IMR-90 (cell line): Measurements from ENCODE around the gene TMEM117. TPM values are rescaled to one million over a fixed set of nuclear protein-coding genes. Genes with fewer than 3 reads are reported as not detected.

Experiments used
- ATAC-seq: fragments of 200-7000 bp; cut with Tn5 transposase; 2 replicates; pipeline ENCODE4 v1.9.1; 2020; ENCODE audit warnings: low read depth, mild to moderate bottlenecking, moderate library complexity
- BruUV-seq: library from RNA; stranded (reverse); fragments of 400-500 nt; replicated peaks from 2 replicates; lab custom pipeline; 2021; lab: Mats Ljungman, UMichigan
- CTCF ChIA-PET: fragments of 300-600 bp; formaldehyde crosslinking; extraction: SDS; loops from one replicate; lab custom pipeline; 2021; ENCODE audit warnings: antibody characterized with exemption; lab: Yijun Ruan, JAX
- POLR2A ChIA-PET: fragments of 300-600 bp; sonication (Branson Sonifier 250); formaldehyde crosslinking; loops from one replicate; lab custom pipeline; 2022; ENCODE audit warnings: antibody characterized with exemption; ENCODE audit not compliant: unreplicated experiment; lab: Charles Lee
- DNase-seq: peaks from one replicate; pipeline ENCODE4 v3.0.0; 2013
- H2AFZ ChIP-seq: replicated peaks from 2 replicates; pipeline ENCODE3; 2013; ENCODE audit warnings: low read length, mild to moderate bottlenecking; ENCODE audit not compliant: poor library complexity
- H2AK5ac ChIP-seq: 2 replicates; pipeline ENCODE4 v1.6.1; 2013; ENCODE audit warnings: low read depth, low read length, inconsistent platforms
- H2AK9ac ChIP-seq: replicated peaks from 2 replicates; pipeline ENCODE3; 2013; ENCODE audit warnings: mild to moderate bottlenecking, low read depth, low read length, moderate library complexity; ENCODE audit not compliant: poor library complexity
- H2BK120ac ChIP-seq: 2 replicates; pipeline ENCODE4 v1.6.1; 2013; ENCODE audit warnings: low read depth, low read length, inconsistent platforms
- H2BK15ac ChIP-seq: 3 replicates; pipeline ENCODE4 v1.6.1; 2013; ENCODE audit warnings: low read depth, low read length, inconsistent platforms
- H2BK20ac ChIP-seq: 2 replicates; pipeline ENCODE4 v1.6.1; 2013; ENCODE audit warnings: low read depth, mild to moderate bottlenecking, inconsistent platforms, low read length, moderate library complexity
- H2BK5ac ChIP-seq: 2 replicates; pipeline ENCODE4 v1.6.1; 2013; ENCODE audit warnings: mild to moderate bottlenecking, low read depth, low read length, inconsistent platforms; ENCODE audit not compliant: poor library complexity, severe bottlenecking
- H3K14ac ChIP-seq: replicated peaks from 2 replicates; pipeline ENCODE4 v1.6.1; 2013; ENCODE audit warnings: low read depth, low read length, inconsistent platforms
- H3K18ac ChIP-seq: 2 replicates; pipeline ENCODE4 v1.6.1; 2013; ENCODE audit warnings: low read depth, low read length, control low read depth
- H3K23ac ChIP-seq: 2 replicates; pipeline ENCODE4 v1.6.1; 2013; ENCODE audit warnings: low read depth, low read length, inconsistent platforms
- H3K27ac ChIP-seq: 2 replicates; pipeline ENCODE4 v1.5.1; 2013; ENCODE audit warnings: mild to moderate bottlenecking, control low read depth, low read length; ENCODE audit not compliant: insufficient read depth
- H3K27me3 ChIP-seq: 2 replicates; pipeline ENCODE4 v1.6.1; 2013; ENCODE audit warnings: low read length; ENCODE audit not compliant: control insufficient read depth, insufficient read depth
- H3K36me3 ChIP-seq: 2 replicates; pipeline ENCODE4 v1.6.1; 2013; ENCODE audit warnings: low read length, mixed read lengths; ENCODE audit not compliant: control insufficient read depth, insufficient read depth
- H3K4ac ChIP-seq: 2 replicates; pipeline ENCODE4 v1.6.1; 2013; ENCODE audit warnings: low read depth, low read length, inconsistent platforms
- H3K4me1 ChIP-seq: 2 replicates; pipeline ENCODE4 v1.6.1; 2013; ENCODE audit warnings: low read length, mixed read lengths; ENCODE audit not compliant: control insufficient read depth, insufficient read depth
- H3K4me2 ChIP-seq: 2 replicates; pipeline ENCODE4 v1.6.1; 2013; ENCODE audit warnings: low read depth, mild to moderate bottlenecking, control low read depth, low read length, moderate library complexity
- H3K4me3 ChIP-seq: 2 replicates; pipeline ENCODE4 v1.5.1; 2013; ENCODE audit warnings: low read depth, mild to moderate bottlenecking, control low read depth, low read length, moderate library complexity; ENCODE audit not compliant: insufficient read depth
- H3K56ac ChIP-seq: 2 replicates; pipeline ENCODE4 v1.6.1; 2013; ENCODE audit warnings: low read length, inconsistent platforms; ENCODE audit not compliant: insufficient read depth; ENCODE audit errors: extremely low read depth
- H3K79me1 ChIP-seq, 2 experiments: 2 replicates each; pipeline ENCODE4 v1.6.1; 2013; ENCODE audit warnings: low read length in 2 of 2, inconsistent platforms in 1 of 2, low read depth in 1 of 2
- H3K9ac ChIP-seq: 2 replicates; pipeline ENCODE4 v1.6.1; 2013; ENCODE audit warnings: low read depth, low read length, control low read depth
- H3K9me1 ChIP-seq: 2 replicates; pipeline ENCODE4 v1.6.1; 2013; ENCODE audit warnings: low read length, inconsistent platforms; ENCODE audit not compliant: insufficient read depth
- H3K9me3 ChIP-seq: 2 replicates; pipeline ENCODE4 v1.6.1; 2013; ENCODE audit warnings: low read length; ENCODE audit not compliant: control insufficient read depth, insufficient read depth
- H4K20me1 ChIP-seq: 2 replicates; pipeline ENCODE4 v1.6.1; 2013; ENCODE audit warnings: low read length, inconsistent platforms; ENCODE audit not compliant: insufficient read depth
- H4K5ac ChIP-seq: 2 replicates; pipeline ENCODE4 v1.6.1; 2013; ENCODE audit warnings: mild to moderate bottlenecking, low read depth, low read length, control low read depth
- H4K8ac ChIP-seq, 2 experiments: 2 replicates each; pipeline ENCODE4 v1.6.1; 2013; ENCODE audit warnings: low read depth in 2 of 2, low read length in 2 of 2, control low read depth in 1 of 2, inconsistent platforms in 1 of 2
- H4K91ac ChIP-seq: 2 replicates; pipeline ENCODE4 v1.6.1; 2013; ENCODE audit warnings: low read depth, low read length, inconsistent platforms; ENCODE audit not compliant: insufficient read depth
- BHLHE40 ChIP-seq: fragments of 150-350 bp; IDR thresholded peaks from 2 replicates; pipeline ENCODE4 v1.6.1; 2016; ENCODE audit warnings: mild to moderate bottlenecking, low read depth, low read length
- CHD1 ChIP-seq: IDR thresholded peaks from 2 replicates; pipeline ENCODE4 v1.6.1; 2012; ENCODE audit warnings: low read depth, low read length, improper control_type of control experiment
- CTCF ChIP-seq: conservative IDR thresholded peaks from 2 replicates; pipeline ENCODE4 v1.5.1; 2012; ENCODE audit warnings: mild to moderate bottlenecking, low read depth, low read length, improper control_type of control experiment
- ELK1 ChIP-seq: fragments of 150-350 bp; IDR thresholded peaks from 2 replicates; pipeline ENCODE4 v1.6.1; 2016; ENCODE audit warnings: low read depth, mild to moderate bottlenecking, low read length, moderate library complexity, borderline replicate concordance
- FOS ChIP-seq: fragments of 150-350 bp; IDR thresholded peaks from 2 replicates; pipeline ENCODE4 v1.6.1; 2016; ENCODE audit warnings: low read depth, low read length
- MAFK ChIP-seq: IDR thresholded peaks from 2 replicates; pipeline ENCODE4 v1.6.1; 2012; ENCODE audit warnings: low read depth, low read length, improper control_type of control experiment
- MAZ ChIP-seq: IDR thresholded peaks from 2 replicates; pipeline ENCODE4 v1.6.1; 2012; ENCODE audit warnings: low read depth, mild to moderate bottlenecking, low read length, improper control_type of control experiment, moderate library complexity, borderline replicate concordance
- MXI1 ChIP-seq: IDR thresholded peaks from 2 replicates; pipeline ENCODE4 v1.6.1; 2012; ENCODE audit warnings: low read depth, mild to moderate bottlenecking, low read length, moderate library complexity, borderline replicate concordance
- NFE2L2 ChIP-seq: fragments of 150-350 bp; IDR thresholded peaks from 2 replicates; pipeline ENCODE4 v1.6.1; 2016; ENCODE audit warnings: low read depth, mild to moderate bottlenecking, low read length
- RAD21 ChIP-seq: IDR thresholded peaks from 2 replicates; pipeline ENCODE4 v1.6.1; 2012; ENCODE audit warnings: low read length, improper control_type of control experiment
- RCOR1 ChIP-seq: IDR thresholded peaks from 2 replicates; pipeline ENCODE4 v1.6.1; 2012; ENCODE audit warnings: mild to moderate bottlenecking, low read length, improper control_type of control experiment; ENCODE audit not compliant: insufficient replicate concordance
- RFX5 ChIP-seq: IDR thresholded peaks from 2 replicates; pipeline ENCODE4 v1.8.0; 2012; ENCODE audit warnings: low read depth, mild to moderate bottlenecking, low read length, moderate library complexity
- WGBS, 2 experiments: methylation state at CpG; one replicate each; pipeline versions ENCODE4 v1.1.5 to v1.1.7; 2013; ENCODE audit warnings: missing lambda C conversion rate in 2 of 2; ENCODE audit not compliant: insufficient read length in 1 of 2; ENCODE audit errors: extremely low coverage in 2 of 2; 5-methylcytosine and 5-hydroxymethylcytosine counted together
- dilution Hi-C: fragments of 300-500 bp; cut with HindIII; formaldehyde crosslinking; loops from one replicate; pipeline ENCODE4 v1.14.3; 2018; ENCODE audit warnings: low sequenced_read_pairs; ENCODE audit not compliant: unreplicated experiment
- in situ Hi-C: fragments of 300-500 bp; cut with MboI; formaldehyde crosslinking; loops from 3 replicates; pipeline ENCODE4 v1.14.3; 2019; ENCODE audit warnings: low sequenced_read_pairs, inconsistent platforms, mixed read lengths
- intact Hi-C: fragments of 100-400 bp; cut with micrococcal nuclease; formaldehyde crosslinking; loops from 2 replicates; pipeline ENCODE4 v1.10.0; 2022
- polyA plus RNA-seq, 3 experiments: library from polyadenylated mRNA; depleted of rRNA; stranded (reverse); fragments of >200 nt; gene quantifications; 2 replicates each; pipeline ENCODE4 v1.2.3, GENCODE V29; 2012; ENCODE audit warnings: low replicate concordance in 1 of 3
- total RNA-seq: library from RNA; depleted of rRNA; stranded (reverse); fragments of >200 nt; gene quantifications from 2 replicates; pipeline ENCODE4 v1.2.3, GENCODE V29; 2012
- TF ChIP-seq, protein P1 (sequence below): fragments of 150-350 bp; IDR thresholded peaks from 2 replicates; pipeline ENCODE4 v1.6.1; 2017; ENCODE audit warnings: mild to moderate bottlenecking, antibody characterized with exemption, low read length, low read depth

Gene TMEM117
- total and polyA plus RNA-seq, 2 of the 4 experiments (the other 2 are of a cell fraction) = 8.7 to 21.0 TPM

- no peak overlapping the region for H3K9ac ChIP-seq
- no peak overlapping the region for H3K18ac ChIP-seq
- no peaks in the 10 kb centered on the region for H3K27me3 ChIP-seq
- H2BK5ac ChIP-seq = no peak overlapping the region
- ChIA-PET POLR2A (no interaction called here), CTCF (interaction anchor here (0.7 kb wide), 1 partner anchor 28 kb away, joined by 3 read pairs; no protein-coding TSS in a partner anchor)
- H4K8ac ChIP-seq = no peak overlapping the region
- H3K4ac ChIP-seq = no peak overlapping the region
- intact Hi-C loops = no loop called here
- dilution Hi-C loops = no loop called here
- H3K14ac ChIP-seq = no peak overlapping the region
- H3K9me3 ChIP-seq = no peaks in the 10 kb centered on the region
- no peak for DNase-seq
- H2BK120ac ChIP-seq = no peak overlapping the region
- no peaks in the 10 kb centered on the region for H4K20me1 ChIP-seq
- H3K56ac ChIP-seq = no peak overlapping the region
- no peak overlapping the region for H4K5ac ChIP-seq
- TF ChIP-seq, protein P1, sequence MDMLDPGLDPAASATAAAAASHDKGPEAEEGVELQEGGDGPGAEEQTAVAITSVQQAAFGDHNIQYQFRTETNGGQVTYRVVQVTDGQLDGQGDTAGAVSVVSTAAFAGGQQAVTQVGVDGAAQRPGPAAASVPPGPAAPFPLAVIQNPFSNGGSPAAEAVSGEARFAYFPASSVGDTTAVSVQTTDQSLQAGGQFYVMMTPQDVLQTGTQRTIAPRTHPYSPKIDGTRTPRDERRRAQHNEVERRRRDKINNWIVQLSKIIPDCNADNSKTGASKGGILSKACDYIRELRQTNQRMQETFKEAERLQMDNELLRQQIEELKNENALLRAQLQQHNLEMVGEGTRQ = no peak
- no peak for TF ChIP-seq MXI1
- no peak for TF ChIP-seq RFX5
- TF ChIP-seq NFE2L2 = no peak
- no peak for TF ChIP-seq ELK1
- TF ChIP-seq MAZ = no peak
- TF ChIP-seq RAD21 = no peak
- TF ChIP-seq RCOR1 = no peak
- TF ChIP-seq BHLHE40 = no peak
- TF ChIP-seq FOS = no peak
- TF ChIP-seq CTCF = no peak
- no peak for TF ChIP-seq MAFK
- TF ChIP-seq CHD1 = no peak
- H2AK5ac ChIP-seq = no peak overlapping the region
- no peak overlapping the region for H3K4me3 ChIP-seq
- H3K36me3 ChIP-seq = no peaks in the 10 kb centered on the region
- BruUV-seq = no TSS peak
- H3K79me1 ChIP-seq = no peaks in the 10 kb centered on the region
- ATAC-seq = no peak
- H3K4me2 ChIP-seq = no peak overlapping the region
- H2AFZ ChIP-seq = no peak overlapping the region
- H2AK9ac ChIP-seq = no peak overlapping the region
- no peak overlapping the region for H2BK15ac ChIP-seq
- in situ Hi-C loops = no loop called here
- no peak overlapping the region for H3K23ac ChIP-seq
- no peak overlapping the region for H2BK20ac ChIP-seq
- H3K4me1 ChIP-seq = no peaks in the 10 kb centered on the region
- no CpG with 5 or more reads among the region's 3 CpGs for WGBS, 2 experiments
- H4K91ac ChIP-seq = no peak overlapping the region
- no peak overlapping the region for H3K27ac ChIP-seq
- H3K9me1 ChIP-seq = no peaks in the 10 kb centered on the region
These were observed 307.3 kb downstream of the TMEM117 start for GRCh38 chr12:44143175-44143574.
